Endothelial cell of umbilical vein (primary cell): ENCODE results near the gene RTF2. TPM values are rescaled to one million over a fixed set of nuclear protein-coding genes. Genes with fewer than 3 reads are reported as not detected.

ENCODE experiments used
- BruUV-seq: library from RNA; stranded (reverse); fragments of 400-500 nt; replicated peaks from 2 replicates; lab custom pipeline; 2021; lab: Mats Ljungman, UMichigan
- CTCF ChIA-PET: fragments of 300-600, 350-600 bp; sonication (Branson Sonifier 250); formaldehyde crosslinking; loops from one replicate; lab custom pipeline; 2021; ENCODE audit warnings: antibody characterized with exemption, inconsistent platforms; lab: Charles Lee
- POLR2A ChIA-PET: fragments of 300-600, 350-600 bp; sonication (Branson Sonifier 250); formaldehyde crosslinking; loops from one replicate; lab custom pipeline; 2021; ENCODE audit warnings: antibody characterized with exemption, inconsistent platforms; lab: Charles Lee
- DNase-seq: peaks from one replicate; pipeline ENCODE4 v3.0.0-alpha.2; 2011; ENCODE audit warnings: low read depth, low spot score
- FAIRE-seq: peaks from 2 replicates; lab custom pipeline; 2011; peaks lifted over from hg19 to GRCh38; lab: Jason Lieb, UNC
- H2AFZ ChIP-seq: 2 replicates; pipeline ENCODE4 v1.6.0; 2012; ENCODE audit warnings: low read depth, low read length, control low read depth, inconsistent platforms
- H3K27ac ChIP-seq: 2 replicates; pipeline ENCODE4 v1.5.1; 2011; ENCODE audit warnings: low read depth, mild to moderate bottlenecking, control low read depth, low read length, moderate library complexity; ENCODE audit not compliant: insufficient read depth
- H3K27me3 ChIP-seq, 2 experiments: 2 replicates each; pipeline versions ENCODE4 v1.6.0 to v1.6.1; 2011; ENCODE audit warnings: low read length in 2 of 2, mixed read lengths in 1 of 2; ENCODE audit not compliant: control insufficient read depth in 2 of 2, insufficient read depth in 2 of 2
- H3K36me3 ChIP-seq, 2 experiments: 2 replicates in 1 of 2; 3 replicates in 1 of 2; pipeline ENCODE4 v1.5.1; 2011; ENCODE audit warnings: low read length in 2 of 2, mild to moderate bottlenecking in 1 of 2, moderate library complexity in 1 of 2; ENCODE audit not compliant: control insufficient read depth in 2 of 2, insufficient read depth in 2 of 2; ENCODE audit errors: extremely low read depth in 1 of 2
- H3K4me1 ChIP-seq: 3 replicates; pipeline ENCODE4 v1.5.1; 2011; ENCODE audit warnings: mild to moderate bottlenecking, low read length; ENCODE audit not compliant: control insufficient read depth, insufficient read depth; ENCODE audit errors: extremely low read depth
- H3K4me2 ChIP-seq: 2 replicates; pipeline ENCODE4 v1.6.1; 2011; ENCODE audit warnings: low read length, control low read depth, mixed read lengths; ENCODE audit not compliant: insufficient read depth
- H3K4me3 ChIP-seq, 3 experiments: fragments of 200-600 bp in 1 of 3; sonication (generic), shearing (Covaris generic) in 1 of 3; replicated peaks in 1 of 3; 2 replicates each; pipeline ENCODE4 v1.5.1; 2011 to 2016; ENCODE audit warnings: control low read depth in 3 of 3, low read length in 3 of 3, mild to moderate bottlenecking in 2 of 3, inconsistent platforms in 1 of 3, low read depth in 1 of 3, moderate library complexity in 1 of 3; ENCODE audit not compliant: insufficient read depth in 1 of 3
- H3K79me2 ChIP-seq: 2 replicates; pipeline ENCODE4 v1.6.0; 2012; ENCODE audit warnings: low read length, inconsistent platforms; ENCODE audit not compliant: control insufficient read depth, insufficient read depth
- H3K9ac ChIP-seq: replicated peaks from 2 replicates; pipeline ENCODE3; 2011; ENCODE audit warnings: low read length, control low read depth; ENCODE audit not compliant: insufficient read depth; ENCODE audit errors: extremely low read depth
- H3K9me1 ChIP-seq: replicated peaks from 3 replicates; pipeline ENCODE4 v1.6.0; 2011; ENCODE audit warnings: mild to moderate bottlenecking, low read length; ENCODE audit not compliant: control insufficient read depth, insufficient read depth; ENCODE audit errors: extremely low read depth
- H3K9me3 ChIP-seq: replicated peaks from 2 replicates; pipeline ENCODE4 v1.5.1; 2012; ENCODE audit warnings: low read length, inconsistent platforms; ENCODE audit not compliant: control insufficient read depth, insufficient read depth
- H4K20me1 ChIP-seq: replicated peaks from 2 replicates; pipeline ENCODE3; 2011; ENCODE audit warnings: mild to moderate bottlenecking, low read length; ENCODE audit not compliant: control insufficient read depth, insufficient read depth; ENCODE audit errors: extremely low read depth
- CTCF ChIP-seq, 2 donors: IDR thresholded peaks; 1 replicate in 1 of 2; 2 replicates in 1 of 2; pipeline ENCODE4 v1.5.1; 2011; ENCODE audit warnings: low read length in 2 of 2, mild to moderate bottlenecking in 2 of 2, moderate library complexity in 2 of 2, control low read depth in 1 of 2, inconsistent platforms in 1 of 2, low read depth in 1 of 2; ENCODE audit not compliant: insufficient read depth in 1 of 2; ENCODE audit errors: extremely low read depth in 1 of 2
- EZH2 ChIP-seq: IDR thresholded peaks from 2 replicates; pipeline ENCODE4 v1.6.1; 2012; ENCODE audit warnings: borderline replicate concordance, low read depth, mild to moderate bottlenecking, moderate library complexity, low read length, inconsistent platforms; ENCODE audit not compliant: severe bottlenecking
- FOS ChIP-seq: IDR thresholded peaks from 2 replicates; pipeline ENCODE4 v1.6.1; 2011; ENCODE audit warnings: mild to moderate bottlenecking, low read length, moderate library complexity, borderline replicate concordance; ENCODE audit not compliant: insufficient read depth
- GATA2 ChIP-seq: IDR thresholded peaks from 2 replicates; pipeline ENCODE4 v1.7.0; 2011; ENCODE audit warnings: low read depth, mild to moderate bottlenecking, moderate library complexity, mixed read lengths, low read length; ENCODE audit not compliant: insufficient read length, insufficient read depth
- JUN ChIP-seq: IDR thresholded peaks from 2 replicates; pipeline ENCODE4 v1.6.1; 2011; ENCODE audit warnings: borderline replicate concordance, low read depth; ENCODE audit not compliant: insufficient read length, insufficient read depth
- MAX ChIP-seq: IDR thresholded peaks from 2 replicates; pipeline ENCODE4 v1.6.1; 2011; ENCODE audit not compliant: insufficient read depth, insufficient read length
- MYC ChIP-seq: IDR thresholded peaks from one replicate; pipeline ENCODE4 v1.6.1; 2011; ENCODE audit warnings: mild to moderate bottlenecking, low read depth, low read length
- POLR2A ChIP-seq: IDR thresholded peaks from 2 replicates; pipeline ENCODE4 v1.6.1; 2012; ENCODE audit warnings: low read depth, mild to moderate bottlenecking, control low read depth, low read length
- POLR2AphosphoS5 ChIP-seq: IDR thresholded peaks from 2 replicates; pipeline ENCODE4 v1.6.1; 2012; ENCODE audit warnings: low read depth, mild to moderate bottlenecking, control low read depth, low read length, moderate library complexity; ENCODE audit not compliant: insufficient read depth
- dilution Hi-C: fragments of 300-500 bp; cut with MboI; formaldehyde crosslinking; loops from one replicate; pipeline ENCODE4 v1.15.0; 2019; ENCODE audit warnings: low sequenced_read_pairs; ENCODE audit not compliant: extremely low pct_ligation_motif_present
- intact Hi-C: fragments of 100-400 bp; cut with micrococcal nuclease; formaldehyde crosslinking; loops from one replicate; pipeline ENCODE4 v1.10.0; 2022
- polyA plus RNA-seq, 4 experiments: library from polyadenylated mRNA; depleted of rRNA in 3 of 4; stranded (reverse) in 3 of 4; unstranded in 1 of 4; fragments of >200 nt; gene quantifications; 2 replicates each; pipeline versions ENCODE4 v1.2.1 to v1.2.3, GENCODE V29; 2011 to 2012; ENCODE audit warnings: missing spikeins in 1 of 4
- total RNA-seq: library from RNA; stranded (reverse); gene quantifications from 2 replicates; pipeline ENCODE4 v1.2.3, GENCODE V29; 2021

The RTF2 gene
- total and polyA plus RNA-seq, 2 donors (not counting 3 experiments of a cell fraction or from before 2014, with no cell fraction given) = 68.8 to 84.7 TPM

- Histone ChIP-seq H3K9me3 (no peaks in the 10 kb centered on the region), H3K9me1 (no peaks in the 10 kb centered on the region), H3K4me1 (no peaks in the 10 kb centered on the region), H2AFZ (no peak overlapping the region), H4K20me1 (no peaks in the 10 kb centered on the region), H3K4me2 (no peak overlapping the region), H3K9ac (no peak overlapping the region), H3K27me3 (peaks cover 4 to 12% of the 10 kb centered on the region in 2 experiments), H3K27ac (no peak overlapping the region), H3K4me3 (no peak overlapping the region), H3K36me3 (no peaks in the 10 kb centered on the region), H3K79me2 (no peaks in the 10 kb centered on the region)
- TF ChIP-seq EZH2 (no peak), MYC (no peak), POLR2AphosphoS5 (no peak)
- DNase-seq (no peak), FAIRE-seq (no peak)
- BruUV-seq = no TSS peak
- intact Hi-C loops (no loop called here), dilution Hi-C loops (no loop called here)
- POLR2A ChIA-PET = no interaction called here
- CTCF ChIA-PET = interaction anchor here (1.1 kb wide), 1 partner anchor 9 kb away, joined by 3 read pairs; no protein-coding TSS in a partner anchor
Measured at GRCh38 chr20:56445130-56445529, 23.3 kb upstream of the RTF2 start.

DNA sequence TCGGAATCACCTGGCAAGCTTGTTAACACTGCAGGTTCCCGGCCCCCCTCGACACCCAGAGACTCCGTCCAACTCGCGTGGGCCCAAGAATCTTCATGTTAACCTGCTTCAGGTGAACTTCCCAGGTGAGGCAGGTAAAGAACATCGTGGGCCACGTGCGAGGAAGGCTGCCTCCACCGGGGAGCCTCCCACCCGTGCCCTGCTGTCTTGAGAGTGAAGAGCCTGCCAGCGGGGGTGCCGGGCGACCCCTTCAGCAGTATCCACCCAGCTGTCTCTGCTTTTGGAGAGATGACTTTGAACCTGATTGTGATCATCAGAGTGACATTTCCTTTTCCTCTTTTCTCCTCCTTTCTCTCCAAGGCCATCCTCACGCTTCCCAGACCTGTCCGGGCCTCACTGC is 22.9 kb upstream of the RTF2 start:
- H2AFZ ChIP-seq = no peak overlapping the region
- DNase-seq = no peak
- no peaks in the 10 kb centered on the region for H3K9me3 ChIP-seq
- no peak overlapping the region for H3K4me2 ChIP-seq
- no peak for FAIRE-seq
- H3K4me3 ChIP-seq = no peak overlapping the region
- no TSS peak for BruUV-seq
- TF ChIP-seq EZH2 (no peak), JUN (no peak), POLR2A (no peak), FOS (no peak), MAX (no peak), CTCF (IDR thresholded peaks at IDR 0.05; ENCODE audit: extremely low read depth in 1 of 2, insufficient read depth in 1 of 2, low read depth in 1 of 2, low read length in 2 of 2) (no peak), MYC (no peak), POLR2AphosphoS5 (no peak), GATA2 (no peak)
- dilution Hi-C loops = no loop called here
- POLR2A ChIA-PET = no interaction called here
- no peaks in the 10 kb centered on the region for H3K4me1 ChIP-seq
- CTCF ChIA-PET = interaction anchor here (1.1 kb wide), 1 partner anchor 9 kb away, joined by 3 read pairs; no protein-coding TSS in a partner anchor
- H3K27ac ChIP-seq = no peak overlapping the region
- no peaks in the 10 kb centered on the region for H3K9me1 ChIP-seq
- H3K27me3 ChIP-seq = peaks cover 4 to 12% of the 10 kb centered on the region in 2 experiments
- H3K79me2 ChIP-seq = no peaks in the 10 kb centered on the region
- no peaks in the 10 kb centered on the region for H4K20me1 ChIP-seq
- H3K9ac ChIP-seq = no peak overlapping the region
- no peaks in the 10 kb centered on the region for H3K36me3 ChIP-seq
- intact Hi-C loops = no loop called here
